Upper lobe of left lung (tissue), 6 donors: ENCODE measurements around the gene VWA3A. TPM values are rescaled to one million over a fixed set of nuclear protein-coding genes. Genes with fewer than 3 reads are reported as not detected.

Experiments used
- ATAC-seq, 2 donors: fragments of 200-7000 bp; cut with Tn5 transposase; one replicate each; pipeline ENCODE4 v1.9.1; 2022; ENCODE audit warnings: mild to moderate bottlenecking in 2 of 2, moderate library complexity in 2 of 2; ENCODE audit not compliant: low FRiP score in 2 of 2
- DNase-seq, 2 donors: peaks; one replicate each; pipeline ENCODE4 v3.0.0-alpha.2; 2019 to 2020
- H3K27ac ChIP-seq, 4 donors: fragments of 200-600 bp; sonication (generic); one replicate each; pipeline ENCODE4 v1.5.1; 2016 to 2019
- H3K27me3 ChIP-seq, 4 donors: fragments of 200-600 bp; sonication (generic); one replicate each; pipeline ENCODE4 v1.5.1; 2017 to 2019
- H3K36me3 ChIP-seq, 4 donors: fragments of 200-600 bp; sonication (generic); one replicate each; pipeline ENCODE4 v1.5.1; 2016 to 2019
- H3K4me1 ChIP-seq, 4 donors: fragments of 200-600 bp; sonication (generic); one replicate each; pipeline ENCODE4 v1.5.1; 2018 to 2019
- H3K4me3 ChIP-seq, 4 donors: fragments of 200-600 bp; sonication (generic); one replicate each; pipeline ENCODE4 v1.5.1; 2017 to 2019; ENCODE audit warnings: mild to moderate bottlenecking in 2 of 4, moderate library complexity in 1 of 4
- H3K9me3 ChIP-seq, 4 donors: fragments of 200-600 bp; sonication (generic); one replicate each; pipeline ENCODE4 v1.5.1; 2018 to 2019
- EP300 ChIP-seq, 4 donors: sonication (generic); formaldehyde crosslinking; IDR thresholded peaks; one replicate each; pipeline ENCODE4 v1.5.1; 2017; ENCODE audit warnings: antibody characterized with exemption in 4 of 4, control low read depth in 2 of 4
- POLR2A ChIP-seq, 4 donors: fragments of 450-650 bp; IDR thresholded peaks; one replicate each; pipeline ENCODE4 v1.5.1; 2016 to 2017; ENCODE audit warnings: antibody characterized with exemption in 4 of 4, mild to moderate bottlenecking in 2 of 4
- POLR2AphosphoS5 ChIP-seq, 2 donors: sonication (generic); formaldehyde crosslinking; IDR thresholded peaks; one replicate each; pipeline ENCODE4 v1.5.1; 2017; ENCODE audit warnings: antibody characterized with exemption in 2 of 2
- WGBS, 2 donors: methylation state at CpG; one replicate each; pipeline ENCODE4 v1.1.5; 2017 to 2018; 5-methylcytosine and 5-hydroxymethylcytosine counted together
- total RNA-seq, 6 donors: library from RNA; depleted of rRNA in 4 of 6; stranded (reverse); fragments of >200 nt in 4 of 6; gene quantifications; one replicate each; pipeline versions ENCODE4 v1.1.0 to v1.2.1, GENCODE V29; 2016 to 2021
- TF ChIP-seq, protein P1 (sequence below), 6 experiments: fragments of 450-650 bp in 4 of 6; fragments of 200-600 bp in 2 of 6; sonication (generic) in 2 of 6; IDR thresholded peaks; one replicate each; pipeline ENCODE4 v1.5.1; 2016 to 2019; ENCODE audit warnings: antibody characterized with exemption in 6 of 6
- donor health status: DM: no; HTN: no; CAD: no; lungs with moderate emphysema.
- donor health status: DM: no; HTN: yes; CAD: no; lungs with severe emphysema.

VWA3A gene
- total RNA-seq, 6 donors from 2014 or later: 0.43 to 47.8 (median 14.9) TPM

DNA sequence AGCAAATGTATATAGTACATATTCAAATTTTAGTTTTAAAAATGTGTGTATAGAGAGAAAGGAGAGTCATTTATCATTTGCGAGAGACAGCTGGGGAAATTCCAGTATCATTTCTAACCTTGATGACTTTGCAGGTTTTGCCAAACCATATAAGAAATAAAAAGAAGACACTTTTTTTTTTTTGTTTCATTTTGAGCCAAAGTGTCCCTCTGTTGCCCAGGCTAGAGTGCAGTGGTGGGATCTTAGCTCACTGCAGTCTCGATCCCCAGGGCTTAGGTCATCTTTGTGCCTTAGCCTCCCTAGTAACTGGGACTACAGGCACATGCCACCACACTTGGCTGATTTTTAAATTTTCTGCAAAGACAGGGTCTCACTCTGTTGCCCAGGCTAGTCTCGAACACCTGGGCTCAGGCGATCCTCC is 38.4 kb upstream of the VWA3A start:
- Histone ChIP-seq H3K9me3 (no peaks in the 10 kb centered on the region), H3K4me3 (no peak overlapping the region), H3K4me1 (peaks cover 0 to 4% (median 0%) of the 10 kb centered on the region in 4 donors), H3K27ac (no peak overlapping the region), H3K36me3 (no peaks in the 10 kb centered on the region), H3K27me3 (no peaks in the 10 kb centered on the region)
- no peak for DNase-seq
- 88% methylated on average over 4 of the region's 4 CpGs for WGBS, 2 donors
- no peak for ATAC-seq
- TF ChIP-seq POLR2AphosphoS5 (IDR thresholded peaks at IDR 0.05): no peak
- TF ChIP-seq POLR2A (IDR thresholded peaks at IDR 0.05): no peak
- TF ChIP-seq EP300 (IDR thresholded peaks at IDR 0.05): no peak
- TF ChIP-seq, protein P1, sequence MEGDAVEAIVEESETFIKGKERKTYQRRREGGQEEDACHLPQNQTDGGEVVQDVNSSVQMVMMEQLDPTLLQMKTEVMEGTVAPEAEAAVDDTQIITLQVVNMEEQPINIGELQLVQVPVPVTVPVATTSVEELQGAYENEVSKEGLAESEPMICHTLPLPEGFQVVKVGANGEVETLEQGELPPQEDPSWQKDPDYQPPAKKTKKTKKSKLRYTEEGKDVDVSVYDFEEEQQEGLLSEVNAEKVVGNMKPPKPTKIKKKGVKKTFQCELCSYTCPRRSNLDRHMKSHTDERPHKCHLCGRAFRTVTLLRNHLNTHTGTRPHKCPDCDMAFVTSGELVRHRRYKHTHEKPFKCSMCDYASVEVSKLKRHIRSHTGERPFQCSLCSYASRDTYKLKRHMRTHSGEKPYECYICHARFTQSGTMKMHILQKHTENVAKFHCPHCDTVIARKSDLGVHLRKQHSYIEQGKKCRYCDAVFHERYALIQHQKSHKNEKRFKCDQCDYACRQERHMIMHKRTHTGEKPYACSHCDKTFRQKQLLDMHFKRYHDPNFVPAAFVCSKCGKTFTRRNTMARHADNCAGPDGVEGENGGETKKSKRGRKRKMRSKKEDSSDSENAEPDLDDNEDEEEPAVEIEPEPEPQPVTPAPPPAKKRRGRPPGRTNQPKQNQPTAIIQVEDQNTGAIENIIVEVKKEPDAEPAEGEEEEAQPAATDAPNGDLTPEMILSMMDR (IDR thresholded peaks at IDR 0.05): no peak

- no peak overlapping the region for H3K4me3 ChIP-seq
Observed at GRCh38 chr16:22054847-22055590, 37.3 kb upstream of the VWA3A start.

GRCh38 chr16:22055881-22056280 is 36.5 kb upstream of the VWA3A start:
- H3K27ac ChIP-seq: no peak overlapping the region
- no peaks in the 10 kb centered on the region for H3K9me3 ChIP-seq
- TF ChIP-seq POLR2A (IDR thresholded peaks at IDR 0.05): no peak
- TF ChIP-seq, protein P1 (IDR thresholded peaks at IDR 0.05): no peak
- TF ChIP-seq POLR2AphosphoS5 (IDR thresholded peaks at IDR 0.05): no peak
- TF ChIP-seq EP300 (IDR thresholded peaks at IDR 0.05): no peak
- no peaks in the 10 kb centered on the region for H3K27me3 ChIP-seq
- DNase-seq (no peak), ATAC-seq (no peak)
- WGBS, 2 donors: 81 to 91% methylated on average over 5 of the region's 5 CpGs
- no peak overlapping the region for H3K4me3 ChIP-seq
- H3K36me3 ChIP-seq: no peaks in the 10 kb centered on the region
- H3K4me1 ChIP-seq: peaks cover 0 to 4% (median 0%) of the 10 kb centered on the region in 4 donors

More at GRCh38 chr16:22054847-22055590, 37.3 kb upstream of the VWA3A start:
- TF ChIP-seq, protein P1 (IDR thresholded peaks at IDR 0.05): no peak
- TF ChIP-seq POLR2AphosphoS5 (IDR thresholded peaks at IDR 0.05) (no peak), EP300 (IDR thresholded peaks at IDR 0.05) (no peak), POLR2A (IDR thresholded peaks at IDR 0.05) (no peak)
- Histone ChIP-seq H3K27me3 (no peaks in the 10 kb centered on the region), H3K36me3 (no peaks in the 10 kb centered on the region), H3K27ac (no peak overlapping the region), H3K4me1 (peaks cover 0 to 4% (median 0%) of the 10 kb centered on the region in 4 donors), H3K9me3 (no peaks in the 10 kb centered on the region)
- no peak for DNase-seq
- WGBS, 2 donors: 76 to 81% methylated on average over 5 of the region's 5 CpGs
- ATAC-seq: no peak

- no peaks in the 10 kb centered on the region for H3K36me3 ChIP-seq
- DNase-seq: no peak
- H3K27me3 ChIP-seq: no peaks in the 10 kb centered on the region
- 100% methylated on average over 1 of the region's 1 CpG for WGBS, 2 donors
- H3K4me1 ChIP-seq: no peaks in the 10 kb centered on the region
- no peak overlapping the region for H3K27ac ChIP-seq
- ATAC-seq: no peak
- H3K9me3 ChIP-seq: no peaks in the 10 kb centered on the region
- H3K4me3 ChIP-seq: no peak overlapping the region
- TF ChIP-seq POLR2A (IDR thresholded peaks at IDR 0.05): no peak
- TF ChIP-seq EP300 (IDR thresholded peaks at IDR 0.05): no peak
- TF ChIP-seq POLR2AphosphoS5 (IDR thresholded peaks at IDR 0.05): no peak
- TF ChIP-seq, protein P1 (IDR thresholded peaks at IDR 0.05): no peak
Observed at GRCh38 chr16:22063888-22064467, 28.4 kb upstream of the VWA3A start.
